HG03196 (cell line): ENCODE data around the gene HLA-DPB1.

ENCODE experiments used
- ATAC-seq: cut with Tn5 transposase; IDR thresholded peaks from one replicate; pipeline ENCODE4 v1.9.1; 2021; ENCODE audit not compliant: unreplicated experiment

Gene HLA-DPB1

DNA sequence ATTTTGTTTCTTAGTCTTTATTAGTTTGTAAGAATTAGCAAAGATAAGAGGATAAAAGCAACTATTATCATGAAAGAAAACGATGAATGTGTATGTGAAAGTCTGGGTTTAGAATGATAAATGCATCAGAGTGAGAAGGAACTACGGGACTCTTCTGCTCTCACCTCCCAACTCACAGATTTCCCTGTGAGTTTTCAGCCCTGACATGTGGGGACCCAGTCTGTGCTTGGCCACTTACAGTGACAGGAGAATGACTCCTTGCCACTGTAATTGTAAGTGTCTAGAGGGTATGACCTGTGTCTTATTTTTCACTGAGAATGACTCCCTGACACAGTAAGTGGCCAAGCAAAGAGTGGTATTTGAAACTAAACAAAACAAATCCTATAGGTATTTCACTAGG lies 4.9 kb upstream of the HLA-DPB1 start:
- no peak for ATAC-seq

- no peak for ATAC-seq
Observed at GRCh38 chr6:33071569-33071968, 4.2 kb upstream of the HLA-DPB1 start.

DNA sequence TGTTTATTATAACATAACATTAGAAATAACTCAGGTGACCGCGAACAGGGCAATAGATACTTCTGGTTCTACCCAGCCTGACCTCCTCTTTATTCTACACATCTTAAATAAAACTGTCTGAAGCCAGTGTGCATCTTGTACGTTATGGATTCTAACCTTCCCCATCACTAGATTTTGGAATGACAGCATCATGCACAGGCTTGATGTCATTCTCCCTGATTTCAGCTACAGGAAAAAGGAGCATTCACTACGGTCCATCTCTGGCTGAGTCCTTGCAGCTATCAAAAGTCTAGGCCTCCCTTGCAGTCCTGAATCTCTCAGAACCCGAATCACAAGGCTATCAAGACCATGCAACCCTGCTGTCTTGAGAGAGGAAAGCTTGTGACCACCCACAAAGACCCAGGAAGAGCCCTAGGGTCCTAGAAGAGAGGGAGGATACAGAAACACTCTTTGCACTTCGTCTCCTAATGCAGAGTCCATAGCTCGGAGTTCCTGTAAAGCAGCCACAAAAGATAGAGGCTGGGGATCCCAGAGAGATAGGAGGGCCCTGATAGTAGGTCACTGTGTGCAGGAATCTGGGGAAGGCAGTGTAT lies 3.2 kb upstream of the HLA-DPB1 start:
- ATAC-seq: no peak

DNA sequence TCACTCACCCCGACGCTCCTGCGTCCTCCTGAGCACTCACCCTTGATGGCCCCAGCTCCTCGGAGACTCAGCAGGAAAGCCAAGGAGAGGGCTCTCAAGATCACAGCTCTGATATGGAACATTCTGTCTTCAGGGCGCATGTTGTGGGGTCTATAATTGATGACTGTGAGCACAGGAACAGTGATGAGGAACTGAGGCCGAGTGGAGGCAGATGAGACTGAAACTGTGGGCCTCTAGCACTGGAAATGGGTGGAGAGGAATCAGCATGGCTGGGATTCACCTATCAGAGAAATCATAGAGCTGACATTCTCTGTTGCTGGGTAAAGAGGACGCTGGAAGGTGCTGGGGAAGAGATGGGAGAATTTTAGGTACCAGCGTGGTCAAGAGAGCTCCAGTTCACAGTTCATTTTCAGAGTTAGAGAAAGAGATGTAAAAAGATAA lies 2.3 kb upstream of the HLA-DPB1 start, which contains the start of gene HLA-DPA1:
HLA-DPA1 (minus strand) TSS at position 219 of the 441 bp plus-strand sequence.
- peak; percentile 62 for ATAC-seq

DNA sequence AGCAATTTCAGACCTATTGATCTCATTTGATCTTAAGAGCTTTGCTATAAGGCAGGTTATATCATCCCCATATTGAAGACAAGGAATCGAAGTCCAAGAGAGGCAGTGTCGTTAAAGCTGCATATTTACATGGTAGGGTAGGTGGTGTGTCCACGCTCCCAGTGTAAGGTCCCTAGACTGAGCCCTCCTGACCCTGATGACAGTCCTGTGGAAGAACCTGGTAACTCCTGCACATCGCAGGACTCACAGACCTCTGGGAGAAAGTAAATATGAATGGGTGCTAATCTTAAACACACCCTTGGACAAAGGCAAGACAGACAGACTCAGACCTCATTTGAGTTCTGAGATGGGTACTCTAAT lies 602 bp upstream of the HLA-DPB1 start:
- ATAC-seq: peak; percentile 7

- no peak for ATAC-seq
Observed at GRCh38 chr6:33076406-33076934, 680 bp downstream of the HLA-DPB1 start.

- no peak for ATAC-seq
Observed at GRCh38 chr6:33077908-33078307, 2.1 kb downstream of the HLA-DPB1 start.

DNA sequence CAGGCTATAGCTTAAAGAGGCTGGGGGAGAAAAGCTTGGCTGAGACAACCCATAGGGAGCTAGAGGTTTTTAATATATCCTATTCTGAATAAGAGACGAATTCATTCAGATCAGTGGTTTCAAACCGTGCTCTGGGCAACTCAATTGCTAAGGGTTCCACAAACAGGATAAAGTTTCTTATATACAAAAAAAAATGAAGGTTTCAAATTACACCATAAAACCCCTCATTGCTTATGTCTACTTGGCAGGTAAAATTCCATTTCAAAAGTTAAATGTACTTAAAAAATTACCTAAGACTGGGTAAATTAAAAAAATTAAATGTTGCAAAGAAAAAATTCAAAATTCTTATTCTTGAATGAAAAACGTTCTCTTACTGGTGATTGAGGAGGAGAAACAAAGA lies 2.7 kb downstream of the HLA-DPB1 start:
- ATAC-seq: no peak

- ATAC-seq: no peak
Observed at GRCh38 chr6:33078919-33079521, 3.2 kb downstream of the HLA-DPB1 start.

DNA sequence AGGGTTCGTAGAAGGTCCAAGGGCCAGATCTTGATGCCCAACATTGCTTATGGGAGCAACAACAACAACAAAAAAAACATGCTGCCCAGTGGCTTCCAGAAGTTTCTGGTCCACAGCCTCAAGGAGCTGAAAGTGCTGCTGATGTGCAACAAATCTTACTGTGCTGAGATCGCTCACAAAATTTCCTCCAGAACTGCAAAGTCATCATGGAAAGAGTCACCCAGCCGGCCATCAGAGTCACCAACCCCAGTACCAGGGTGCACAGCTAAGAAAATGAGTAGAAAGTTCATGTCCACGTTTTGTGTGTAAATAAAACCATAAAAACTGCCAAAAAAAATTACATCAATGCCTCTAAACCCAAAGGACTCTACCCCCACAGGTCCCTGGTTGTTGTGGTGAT lies 3.8 kb downstream of the HLA-DPB1 start:
- no peak for ATAC-seq

DNA sequence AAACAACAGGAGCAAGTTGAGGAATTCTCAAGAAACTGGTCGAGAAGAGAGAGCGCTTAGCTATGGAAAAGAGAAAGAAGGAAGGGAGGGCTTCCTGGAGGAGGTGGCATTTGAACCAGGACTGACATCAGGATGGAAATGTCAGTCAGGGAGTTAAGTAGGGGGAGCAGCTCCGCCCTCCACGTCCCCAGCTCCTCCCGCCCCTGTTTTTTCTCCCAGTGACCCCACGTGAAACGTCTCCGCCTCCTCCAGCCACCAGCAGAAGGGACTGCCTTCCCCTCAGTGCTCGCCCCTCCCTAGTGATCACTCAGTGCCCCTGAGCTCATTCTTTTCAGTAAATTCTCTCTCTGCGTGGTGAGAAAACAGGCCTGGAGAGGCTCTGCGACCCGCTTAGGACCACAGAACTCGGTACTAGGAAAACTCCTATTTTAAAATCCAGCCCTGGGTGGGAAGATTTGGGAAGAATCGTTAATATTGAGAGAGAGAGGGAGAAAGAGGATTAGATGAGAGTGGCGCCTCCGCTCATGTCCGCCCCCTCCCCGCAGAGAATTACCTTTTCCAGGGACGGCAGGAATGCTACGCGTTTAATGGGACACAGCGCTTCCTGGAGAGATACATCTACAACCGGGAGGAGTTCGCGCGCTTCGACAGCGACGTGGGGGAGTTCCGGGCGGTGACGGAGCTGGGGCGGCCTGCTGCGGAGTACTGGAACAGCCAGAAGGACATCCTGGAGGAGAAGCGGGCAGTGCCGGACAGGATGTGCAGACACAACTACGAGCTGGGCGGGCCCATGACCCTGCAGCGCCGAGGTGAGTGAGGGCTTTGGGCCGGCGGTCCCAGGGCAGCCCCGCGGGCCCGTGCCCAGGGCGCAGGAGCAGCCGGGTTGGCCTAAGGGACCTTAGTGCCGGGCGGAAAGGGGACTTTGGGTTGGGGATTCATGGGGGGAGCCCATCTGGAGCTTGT lies 4.6 kb downstream of the HLA-DPB1 start:
- ATAC-seq: no peak

DNA sequence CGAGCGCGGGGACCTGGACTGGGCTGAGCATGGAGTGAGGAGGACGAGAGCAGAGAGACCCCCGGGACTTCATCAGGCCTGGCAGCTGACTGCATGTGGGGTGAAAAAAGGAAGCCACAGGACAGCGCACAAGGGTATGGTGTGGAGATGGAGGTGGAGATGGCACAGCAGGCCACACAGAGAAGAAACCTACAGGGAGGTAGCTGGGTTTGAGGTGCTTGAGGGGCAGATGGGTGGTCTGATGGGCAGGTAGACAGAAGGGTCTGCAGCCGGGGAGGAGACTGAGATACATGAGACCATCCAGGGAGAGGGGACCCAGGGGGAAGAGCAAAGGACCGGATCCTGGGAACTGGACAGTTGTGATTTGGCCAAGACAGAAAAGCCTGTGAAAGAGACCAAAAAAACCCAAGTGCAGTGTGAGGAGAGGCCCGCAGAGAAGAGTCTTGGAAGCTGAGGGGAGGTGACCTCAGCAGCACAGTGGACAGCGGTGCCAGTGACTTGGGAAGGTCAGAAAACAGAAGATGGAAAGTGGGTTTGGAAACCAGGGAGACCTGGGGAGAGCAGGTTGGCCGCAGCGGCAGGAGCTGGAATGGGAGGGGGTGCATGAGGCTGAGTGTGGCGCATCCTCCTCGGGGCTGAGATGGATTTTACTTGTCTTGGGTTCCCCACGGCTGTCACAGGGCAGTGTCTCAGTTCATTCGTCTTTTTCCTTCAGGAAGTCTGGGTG lies 5.5 kb downstream of the HLA-DPB1 start:
- no peak for ATAC-seq

DNA sequence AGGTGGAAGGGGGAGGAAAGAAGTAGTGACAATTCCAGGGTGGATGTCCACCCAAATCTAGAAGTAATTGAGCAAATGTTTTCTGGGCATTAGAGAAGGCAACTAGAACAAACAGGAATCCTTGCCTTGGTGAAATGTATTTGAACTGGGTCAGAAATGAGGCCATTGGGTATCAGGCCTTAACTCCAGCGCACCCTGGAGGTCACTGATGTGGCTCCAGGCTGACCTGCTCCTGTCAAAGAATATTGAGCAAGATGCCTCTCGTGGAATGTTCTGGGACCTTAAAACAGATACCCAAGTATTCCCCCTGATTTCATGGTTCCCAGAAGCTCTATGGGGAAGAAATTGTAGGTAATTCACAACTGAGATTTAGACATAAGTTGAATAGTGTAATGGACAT lies 6.9 kb downstream of the HLA-DPB1 start:
- ATAC-seq: no peak

DNA sequence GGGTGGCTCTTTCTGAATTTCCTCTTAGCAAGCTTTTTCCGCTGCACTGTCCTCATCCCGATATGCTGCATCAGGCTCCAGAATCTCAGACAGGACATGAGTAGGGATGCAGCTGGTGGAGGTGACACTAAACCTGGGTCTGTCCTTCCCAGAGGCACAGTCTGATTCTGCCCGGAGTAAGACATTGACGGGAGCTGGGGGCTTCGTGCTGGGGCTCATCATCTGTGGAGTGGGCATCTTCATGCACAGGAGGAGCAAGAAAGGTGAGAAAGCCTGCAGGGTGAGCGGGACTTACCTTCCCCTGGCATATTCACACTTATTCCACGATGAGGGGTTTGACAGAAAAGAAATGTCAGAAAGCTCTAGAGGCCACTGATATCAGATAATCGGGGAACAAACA lies 9.8 kb downstream of the HLA-DPB1 start:
- no peak for ATAC-seq

- ATAC-seq: no peak
Observed at GRCh38 chr6:33088258-33088930, 12.6 kb downstream of the HLA-DPB1 start.

GRCh38 chr6:33088931-33089620 lies 13.3 kb downstream of the HLA-DPB1 start:
- no peak for ATAC-seq

DNA sequence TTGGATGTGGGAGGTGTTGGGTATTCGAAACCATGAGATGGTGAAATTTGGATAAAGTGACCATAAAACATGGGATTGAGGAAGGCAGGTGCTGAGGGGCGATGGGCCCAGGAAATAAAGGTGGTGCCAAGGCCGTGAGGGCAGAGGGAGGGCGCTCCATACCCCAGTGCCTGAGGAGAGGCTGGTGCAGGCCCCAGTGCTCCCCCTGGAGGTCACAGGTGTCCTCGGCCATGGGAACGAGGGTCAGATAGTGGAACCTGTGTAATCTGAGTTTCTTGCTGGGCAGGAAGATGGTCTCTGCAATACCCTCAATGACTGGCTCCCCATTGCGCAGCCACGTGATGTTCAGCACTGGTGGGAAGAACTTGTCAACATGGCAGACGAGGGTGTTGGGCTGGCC lies 16.2 kb downstream of the HLA-DPB1 start:
- ATAC-seq: no peak

DNA sequence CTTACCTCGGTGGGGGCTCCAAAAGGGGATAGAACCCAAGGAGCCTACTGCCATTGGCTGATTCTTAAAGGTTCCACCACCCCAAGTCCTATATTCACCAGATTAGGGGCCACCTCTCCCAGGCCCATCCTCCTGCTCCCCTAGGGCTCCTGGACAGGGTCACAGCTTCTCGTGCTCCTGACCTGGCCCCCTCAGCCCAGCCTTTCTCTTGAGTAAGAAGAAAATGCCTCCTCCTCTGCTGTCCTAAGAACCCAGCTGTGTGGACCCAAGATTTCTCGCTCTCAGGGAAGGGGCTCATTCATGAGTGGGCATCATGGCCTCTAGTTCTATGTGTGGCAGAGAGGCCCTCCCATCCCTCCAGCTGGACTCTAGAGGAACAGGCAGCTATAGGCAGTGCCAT lies 16.6 kb downstream of the HLA-DPB1 start:
- no peak for ATAC-seq

GRCh38 chr6:33093855-33094254 lies 18.1 kb downstream of the HLA-DPB1 start:
- no peak for ATAC-seq

DNA sequence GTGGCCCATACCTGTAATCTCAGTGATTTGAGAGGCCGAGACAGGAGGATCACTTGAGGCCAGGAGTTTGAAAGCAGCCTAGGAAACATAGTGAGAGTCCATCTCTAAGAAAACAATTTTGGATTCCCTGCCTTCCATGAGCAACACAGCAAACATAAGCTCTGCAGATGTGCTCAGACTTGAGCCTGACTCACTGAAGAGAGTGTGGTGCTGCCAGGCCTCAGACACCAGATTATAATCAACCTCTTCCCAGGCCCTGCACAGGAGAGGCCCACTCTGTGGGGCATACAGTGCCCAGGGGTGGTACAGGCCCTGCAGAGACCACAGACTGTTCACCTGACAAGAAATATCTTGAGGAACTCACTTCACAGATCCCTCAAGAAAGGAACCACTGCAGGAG lies 19.9 kb downstream of the HLA-DPB1 start:
- ATAC-seq: no peak
